SK-N-SH treated with all-trans-retinoic acid at 6 μM for 48 hours (cell line): ENCODE data around the gene SLC26A9.

Experiments
- ATAC-seq: fragments of 200-7000 bp; cut with Tn5 transposase; 3 replicates; pipeline ENCODE4 v1.9.1; 2020; ENCODE audit warnings: mild to moderate bottlenecking, moderate library complexity
- ARNTL ChIP-seq: fragments of 450-650 bp; formaldehyde crosslinking; IDR thresholded peaks from 2 replicates; pipeline ENCODE4 v1.5.0; 2020; ENCODE audit warnings: low read depth, mild to moderate bottlenecking, moderate library complexity, borderline replicate concordance
- BACH2 ChIP-seq: fragments of 250-450 bp; sonication (Bioruptor Pico); IDR thresholded peaks from 2 replicates; pipeline ENCODE4 v1.9.0; 2021; ENCODE audit warnings: mild to moderate bottlenecking, borderline replicate concordance
- CREB5 ChIP-seq: fragments of 250-450 bp; sonication (Bioruptor Pico); IDR thresholded peaks from 2 replicates; pipeline ENCODE4 v1.5.1; 2020; ENCODE audit warnings: low read depth, mild to moderate bottlenecking, moderate library complexity
- CSRNP3 ChIP-seq: fragments of 250-450 bp; sonication (Bioruptor Pico); IDR thresholded peaks from 2 replicates; pipeline ENCODE4 v1.5.1; 2021; ENCODE audit warnings: mild to moderate bottlenecking, moderate library complexity
- ESRRG ChIP-seq: fragments of 250-450 bp; sonication (Bioruptor Pico); IDR thresholded peaks from 2 replicates; pipeline ENCODE4 v1.6.1; 2021; ENCODE audit warnings: mild to moderate bottlenecking
- GLIS3 ChIP-seq: fragments of 250-450 bp; sonication (Bioruptor Pico); IDR thresholded peaks from 2 replicates; pipeline ENCODE4 v1.5.0; 2020; ENCODE audit warnings: mild to moderate bottlenecking, moderate library complexity
- ISL1 ChIP-seq: fragments of 250-450 bp; sonication (Bioruptor Pico); IDR thresholded peaks from 2 replicates; pipeline ENCODE4 v2.1.2; 2022; ENCODE audit warnings: mild to moderate bottlenecking, moderate library complexity
- OSR1 ChIP-seq: fragments of 250-450 bp; sonication (Bioruptor Pico); IDR thresholded peaks from 2 replicates; pipeline ENCODE4 v1.8.0; 2022; ENCODE audit warnings: moderate library complexity, mild to moderate bottlenecking, inconsistent platforms
- PATZ1 ChIP-seq: fragments of 250-450 bp; sonication (Bioruptor Pico); IDR thresholded peaks from 2 replicates; pipeline ENCODE4 v1.8.0; 2020; ENCODE audit warnings: mild to moderate bottlenecking, moderate library complexity, borderline replicate concordance
- POU6F1 ChIP-seq: fragments of 250-450 bp; sonication (Bioruptor Pico); IDR thresholded peaks from 2 replicates; pipeline ENCODE4 v1.8.0; 2021; ENCODE audit warnings: low read depth, mild to moderate bottlenecking, moderate library complexity, borderline replicate concordance
- PPARA ChIP-seq: fragments of 250-450 bp; sonication (Bioruptor Pico); IDR thresholded peaks from 2 replicates; pipeline ENCODE4 v1.5.0; 2020; ENCODE audit warnings: mild to moderate bottlenecking, borderline replicate concordance
- RARB ChIP-seq: fragments of 250-450 bp; sonication (Bioruptor Pico); IDR thresholded peaks from 2 replicates; pipeline ENCODE4 v1.8.0; 2021; ENCODE audit warnings: mild to moderate bottlenecking, moderate library complexity
- SNAI2 ChIP-seq: fragments of 250-450 bp; sonication (Bioruptor Pico); IDR thresholded peaks from 2 replicates; pipeline ENCODE4 v1.5.0; 2020; ENCODE audit warnings: mild to moderate bottlenecking, moderate library complexity
- TCF4 ChIP-seq: fragments of 250-450 bp; sonication (Bioruptor Pico); IDR thresholded peaks from 2 replicates; pipeline ENCODE4 v1.8.0; 2021; ENCODE audit warnings: mild to moderate bottlenecking, moderate library complexity, borderline replicate concordance
- TOX ChIP-seq: fragments of 250-450 bp; sonication (Bioruptor Pico); IDR thresholded peaks from 2 replicates; pipeline ENCODE4 v1.8.0; 2021; ENCODE audit warnings: mild to moderate bottlenecking, moderate library complexity, borderline replicate concordance
- TSHZ2 ChIP-seq: fragments of 250-450 bp; sonication (Bioruptor Pico); IDR thresholded peaks from 2 replicates; pipeline ENCODE4 v1.5.0; 2020; ENCODE audit warnings: mild to moderate bottlenecking, moderate library complexity
- ZC3H10 ChIP-seq: fragments of 250-450 bp; sonication (Bioruptor Pico); IDR thresholded peaks from 2 replicates; pipeline ENCODE4 v1.5.1; 2021; ENCODE audit warnings: mild to moderate bottlenecking, moderate library complexity
- ZFP3 ChIP-seq: fragments of 250-450 bp; sonication (Bioruptor Pico); IDR thresholded peaks from 2 replicates; pipeline ENCODE4 v1.5.0; 2020; ENCODE audit warnings: mild to moderate bottlenecking, moderate library complexity
- ZFP30 ChIP-seq: fragments of 450-650 bp; formaldehyde crosslinking; IDR thresholded peaks from 2 replicates; pipeline ENCODE4 v1.5.0; 2022; ENCODE audit warnings: mild to moderate bottlenecking, moderate library complexity
- ZNF565 ChIP-seq: fragments of 450-650 bp; formaldehyde crosslinking; conservative IDR thresholded peaks from 2 replicates; pipeline ENCODE4 v1.5.0; 2020; ENCODE audit warnings: low read depth, mild to moderate bottlenecking, moderate library complexity
- ZNF70 ChIP-seq: fragments of 450-650 bp; formaldehyde crosslinking; IDR thresholded peaks from 2 replicates; pipeline ENCODE4 v1.5.0; 2020; ENCODE audit warnings: mild to moderate bottlenecking, moderate library complexity
- ZNF8 ChIP-seq: fragments of 450-650 bp; formaldehyde crosslinking; IDR thresholded peaks from 2 replicates; pipeline ENCODE4 v1.5.0; 2020; ENCODE audit warnings: mild to moderate bottlenecking, moderate library complexity

SLC26A9 gene

GRCh38 chr1:205951746-205952145 is 8.5 kb upstream of the SLC26A9 start:
- no peak for TF ChIP-seq ZFP30

GRCh38 chr1:205950826-205951549 is 7.7 kb upstream of the SLC26A9 start:
- no peak for ATAC-seq
- no peak for TF ChIP-seq POU6F1 (CRISPR knock-in tag)
- TF ChIP-seq ZNF565 (CRISPR knock-in tag), result no peak
- TF ChIP-seq ZC3H10 (CRISPR knock-in tag), result no peak
- no peak for TF ChIP-seq TOX (CRISPR knock-in tag)
- no peak for TF ChIP-seq CREB5
- TF ChIP-seq OSR1 (CRISPR knock-in tag), result no peak
- TF ChIP-seq GLIS3, result no peak
- TF ChIP-seq PATZ1, result no peak
- no peak for TF ChIP-seq ISL1 (CRISPR knock-in tag)
- no peak for TF ChIP-seq ZNF70 (CRISPR knock-in tag)
- no peak for TF ChIP-seq ZFP30
- TF ChIP-seq PPARA (CRISPR knock-in tag), result no peak
- TF ChIP-seq SNAI2 (CRISPR knock-in tag), result no peak
- TF ChIP-seq RARB, result no peak
- TF ChIP-seq ESRRG (CRISPR knock-in tag), result no peak
- TF ChIP-seq CSRNP3 (CRISPR knock-in tag), result no peak
- no peak for TF ChIP-seq ZFP3

More at GRCh38 chr1:205951746-205952145, 8.5 kb upstream of the SLC26A9 start:
- no peak for ATAC-seq

GRCh38 chr1:205950280-205950679 is 7.0 kb upstream of the SLC26A9 start:
- peak; percentile 36; the same call in 2 of the 3 replicates for ATAC-seq
- TF ChIP-seq ZNF565 (CRISPR knock-in tag), result no peak
- no peak for TF ChIP-seq RARB
- TF ChIP-seq PATZ1, result no peak
- no peak for TF ChIP-seq ZNF8 (CRISPR knock-in tag)
- TF ChIP-seq ZNF70 (CRISPR knock-in tag), result no peak
- TF ChIP-seq ARNTL (CRISPR knock-in tag), result no peak
- TF ChIP-seq CSRNP3 (CRISPR knock-in tag), result no peak
- no peak for TF ChIP-seq TCF4 (CRISPR knock-in tag)
- TF ChIP-seq TOX (CRISPR knock-in tag), result no peak
- no peak for TF ChIP-seq ZFP3
- no peak for TF ChIP-seq ESRRG (CRISPR knock-in tag)
- no peak for TF ChIP-seq ISL1 (CRISPR knock-in tag)
- TF ChIP-seq BACH2 (CRISPR knock-in tag), result no peak
- TF ChIP-seq CREB5, result no peak
- no peak for TF ChIP-seq SNAI2 (CRISPR knock-in tag)
- TF ChIP-seq TSHZ2 (CRISPR knock-in tag), result no peak
- TF ChIP-seq OSR1 (CRISPR knock-in tag), result no peak
- TF ChIP-seq ZFP30, result no peak
- TF ChIP-seq GLIS3, result no peak
- TF ChIP-seq ZC3H10 (CRISPR knock-in tag), result no peak
